SKM-1 (cell line): ENCODE data around the gene PYGO2.

Experiments
- DNase-seq: peaks from one replicate; lab custom pipeline; 2025; ENCODE audit not compliant: unreplicated experiment; lab: John Stamatoyannopoulos, UW

PYGO2 gene

GRCh38 chr1:154963643-154964042 is 2.1 kb upstream of the PYGO2 start:
- no peak for DNase-seq

GRCh38 chr1:154962795-154963330 is 1.3 kb upstream of the PYGO2 start:
- no peak for DNase-seq

- no peak for DNase-seq
Observed at GRCh38 chr1:154962156-154962749, 671 bp upstream of the PYGO2 start.

- DNase-seq, result no peak
Observed at GRCh38 chr1:154960446-154961136, 991 bp downstream of the PYGO2 start.

- DNase-seq, result no peak
Observed at GRCh38 chr1:154959426-154959780, 2.2 kb downstream of the PYGO2 start.

- DNase-seq, result no peak
Observed at GRCh38 chr1:154958681-154959425, 2.7 kb downstream of the PYGO2 start.

GRCh38 chr1:154958036-154958435 is 3.5 kb downstream of the PYGO2 start:
- no peak for DNase-seq

- DNase-seq, result no peak
Observed at GRCh38 chr1:154957091-154957657, 4.4 kb downstream of the PYGO2 start.

GRCh38 chr1:154956544-154956941 is 5.0 kb downstream of the PYGO2 start:
- no peak for DNase-seq

GRCh38 chr1:154955718-154956543 is 5.7 kb downstream of the PYGO2 start, which contains the start of gene PBXIP1:
TSS of gene PBXIP1 (minus strand) at chr1:154956099. CDS start at chr1:154953721, 2,378 bp downstream.
- peak; percentile 86 for DNase-seq

- DNase-seq, result no peak
Observed at GRCh38 chr1:154955039-154955717, 6.4 kb downstream of the PYGO2 start.

GRCh38 chr1:154954541-154954940 is 7.0 kb downstream of the PYGO2 start:
- DNase-seq, result no peak

GRCh38 chr1:154953611-154954038 is 8.0 kb downstream of the PYGO2 start:
- no peak for DNase-seq

GRCh38 chr1:154952664-154953063 is 8.9 kb downstream of the PYGO2 start:
- no peak for DNase-seq

GRCh38 chr1:154951901-154952657 is 9.5 kb downstream of the PYGO2 start:
- no peak for DNase-seq

- no peak for DNase-seq
Observed at GRCh38 chr1:154948079-154948478, 13.5 kb downstream of the PYGO2 start.

- DNase-seq, result no peak
Observed at GRCh38 chr1:154945962-154946850, 15.4 kb downstream of the PYGO2 start.
